Activated T-helper 17 cell treated with anti-CD3 and anti-CD28 coated beads, Interleukin-2, amount 50 U/mL, for 72 hours (primary cell): ENCODE data around the gene ATP1A4. TPM values are rescaled to one million over a fixed set of nuclear protein-coding genes. Genes with fewer than 3 reads are reported as not detected.

Experiments
- ATAC-seq: fragments of 150-1000 bp; cut with Tn5 transposase; replicated peaks from 2 replicates; pipeline ENCODE4 v1.10.0; 2021; ENCODE audit warnings: mild to moderate bottlenecking, moderate library complexity
- H3K27ac Mint-ChIP-seq: one replicate; pipeline ENCODE4 v1.8.0; 2022; ENCODE audit warnings: mixed read lengths
- H3K27me3 Mint-ChIP-seq: one replicate; pipeline ENCODE4 v1.8.0; 2022; ENCODE audit warnings: mixed read lengths
- H3K36me3 Mint-ChIP-seq: one replicate; pipeline ENCODE4 v1.8.0; 2022; ENCODE audit warnings: low read depth, mild to moderate bottlenecking, mixed read lengths
- H3K4me1 Mint-ChIP-seq: one replicate; pipeline ENCODE4 v1.8.0; 2022; ENCODE audit warnings: mixed read lengths
- H3K4me3 Mint-ChIP-seq: one replicate; pipeline ENCODE4 v1.8.0; 2022; ENCODE audit warnings: mild to moderate bottlenecking, mixed read lengths
- H3K9me3 Mint-ChIP-seq: one replicate; pipeline ENCODE4 v1.8.0; 2022; ENCODE audit warnings: mixed read lengths
- total RNA-seq, 2 donors: library from RNA; stranded (reverse); gene quantifications; one replicate each; pipeline ENCODE4 v1.2.3, GENCODE V29; 2022

ATP1A4 gene
- total RNA-seq, 2 donors from 2014 or later: 0.48 TPM; not detected in 1

DNA sequence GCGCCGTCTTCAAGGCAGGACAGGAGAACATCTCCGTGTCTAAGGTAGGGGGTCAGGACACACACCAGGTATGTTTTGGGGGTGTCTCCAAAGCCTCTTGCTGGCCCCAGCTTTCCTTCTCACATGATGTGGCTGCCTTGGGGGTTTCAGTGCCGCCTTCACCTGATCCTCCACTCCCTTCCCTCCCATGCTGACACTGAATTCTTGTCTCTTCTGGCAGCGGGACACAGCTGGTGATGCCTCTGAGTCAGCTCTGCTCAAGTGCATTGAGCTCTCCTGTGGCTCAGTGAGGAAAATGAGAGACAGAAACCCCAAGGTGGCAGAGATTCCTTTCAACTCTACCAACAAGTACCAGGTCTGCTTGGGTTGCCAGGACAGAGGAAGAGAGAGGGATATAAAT lies 22.4 kb upstream of the ATP1A4 start:
- H3K4me1 Mint-ChIP-seq: no peaks in the 10 kb centered on the region
- no peak overlapping the region for H3K4me3 Mint-ChIP-seq
- no peaks in the 10 kb centered on the region for H3K9me3 Mint-ChIP-seq
- peaks cover 26% of the 10 kb centered on the region for H3K27me3 Mint-ChIP-seq
- no peaks in the 10 kb centered on the region for H3K36me3 Mint-ChIP-seq
- H3K27ac Mint-ChIP-seq: no peak overlapping the region
- ATAC-seq: no peak

DNA sequence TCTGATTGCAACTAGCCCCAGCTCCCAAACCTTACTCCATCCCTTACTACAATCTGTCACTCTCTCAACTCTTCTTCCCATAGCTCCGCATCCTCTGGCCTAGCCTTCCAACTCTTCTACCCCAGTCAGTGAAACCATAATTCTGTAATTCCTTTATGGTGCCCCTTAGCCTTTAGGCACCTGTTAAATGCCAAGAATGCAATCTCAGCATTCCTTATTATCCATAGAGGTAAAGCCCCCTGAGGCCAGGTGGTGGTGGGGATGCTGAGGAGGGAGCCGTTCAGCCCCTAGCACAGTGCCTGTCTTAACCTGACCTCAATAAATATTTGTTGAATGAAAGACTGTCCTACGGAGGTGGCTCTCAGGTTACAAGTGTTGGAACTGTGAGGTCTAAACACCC lies 21.8 kb upstream of the ATP1A4 start:
- Mint-ChIP-seq H3K27ac (no peak overlapping the region), H3K27me3 (peaks cover 26% of the 10 kb centered on the region), H3K4me1 (no peaks in the 10 kb centered on the region), H3K9me3 (no peaks in the 10 kb centered on the region), H3K36me3 (no peaks in the 10 kb centered on the region), H3K4me3 (no peak overlapping the region)
- ATAC-seq: no peak

- Mint-ChIP-seq H3K27me3 (peaks cover 26% of the 10 kb centered on the region), H3K9me3 (no peaks in the 10 kb centered on the region), H3K27ac (no peak overlapping the region), H3K4me1 (no peaks in the 10 kb centered on the region), H3K4me3 (no peak overlapping the region), H3K36me3 (no peaks in the 10 kb centered on the region)
- ATAC-seq: no peak
Measured at GRCh38 chr1:160129966-160130365, 21.4 kb upstream of the ATP1A4 start.

DNA sequence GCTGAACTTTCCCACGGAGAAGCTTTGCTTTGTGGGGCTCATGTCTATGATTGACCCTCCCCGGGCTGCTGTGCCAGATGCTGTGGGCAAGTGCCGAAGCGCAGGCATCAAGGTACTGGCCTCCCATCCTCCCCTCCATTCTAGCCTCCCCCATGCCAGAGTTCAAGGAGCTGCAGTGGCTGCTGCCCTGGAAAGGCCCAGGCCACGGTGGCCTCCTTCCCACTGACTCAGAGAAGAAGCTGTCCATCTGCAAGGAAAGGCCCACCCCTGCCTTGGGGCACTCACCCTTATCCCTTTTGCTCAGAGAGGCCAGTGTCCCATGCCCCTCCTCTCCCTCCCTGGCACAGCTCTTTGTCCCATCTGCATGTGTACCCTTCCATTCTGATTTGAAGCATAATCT lies 20.9 kb upstream of the ATP1A4 start:
- no peak overlapping the region for H3K27ac Mint-ChIP-seq
- peaks cover 26% of the 10 kb centered on the region for H3K27me3 Mint-ChIP-seq
- no peaks in the 10 kb centered on the region for H3K9me3 Mint-ChIP-seq
- no peak for ATAC-seq
- H3K4me1 Mint-ChIP-seq: no peaks in the 10 kb centered on the region
- no peak overlapping the region for H3K4me3 Mint-ChIP-seq
- H3K36me3 Mint-ChIP-seq: no peaks in the 10 kb centered on the region

DNA sequence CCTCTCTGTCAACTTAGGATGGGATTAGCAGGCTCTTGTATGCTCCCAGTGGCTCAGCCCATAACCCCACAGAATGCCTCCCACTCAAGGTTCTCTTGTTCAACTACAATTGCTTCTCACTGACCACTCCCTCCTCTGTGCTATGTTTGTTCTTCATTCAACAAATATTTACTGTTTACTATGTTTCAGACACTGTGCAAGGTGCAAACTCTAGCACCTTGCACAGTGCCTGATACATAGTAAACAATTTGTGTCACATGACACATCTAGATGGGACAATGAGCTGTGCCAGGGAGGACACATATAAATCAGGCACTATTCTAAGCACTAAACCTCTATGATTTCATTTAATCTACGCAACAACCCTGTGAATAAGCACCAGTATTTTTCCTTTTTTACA lies 20.5 kb upstream of the ATP1A4 start:
- Mint-ChIP-seq H3K4me1 (no peaks in the 10 kb centered on the region), H3K4me3 (no peak overlapping the region), H3K27me3 (peaks cover 26% of the 10 kb centered on the region), H3K27ac (no peak overlapping the region), H3K9me3 (no peaks in the 10 kb centered on the region), H3K36me3 (no peaks in the 10 kb centered on the region)
- no peak for ATAC-seq

GRCh38 chr1:160131803-160132565 lies 19.4 kb upstream of the ATP1A4 start:
- no peaks in the 10 kb centered on the region for H3K9me3 Mint-ChIP-seq
- H3K27me3 Mint-ChIP-seq: peaks cover 26% of the 10 kb centered on the region
- no peaks in the 10 kb centered on the region for H3K4me1 Mint-ChIP-seq
- no peak for ATAC-seq
- no peak overlapping the region for H3K27ac Mint-ChIP-seq
- no peak overlapping the region for H3K4me3 Mint-ChIP-seq
- no peaks in the 10 kb centered on the region for H3K36me3 Mint-ChIP-seq

GRCh38 chr1:160133990-160134770 lies 17.2 kb upstream of the ATP1A4 start:
- no peak overlapping the region for H3K27ac Mint-ChIP-seq
- no peak for ATAC-seq
- H3K4me3 Mint-ChIP-seq: no peak overlapping the region
- no peaks in the 10 kb centered on the region for H3K4me1 Mint-ChIP-seq
- no peaks in the 10 kb centered on the region for H3K9me3 Mint-ChIP-seq
- peaks cover 21% of the 10 kb centered on the region for H3K27me3 Mint-ChIP-seq
- H3K36me3 Mint-ChIP-seq: no peaks in the 10 kb centered on the region

DNA sequence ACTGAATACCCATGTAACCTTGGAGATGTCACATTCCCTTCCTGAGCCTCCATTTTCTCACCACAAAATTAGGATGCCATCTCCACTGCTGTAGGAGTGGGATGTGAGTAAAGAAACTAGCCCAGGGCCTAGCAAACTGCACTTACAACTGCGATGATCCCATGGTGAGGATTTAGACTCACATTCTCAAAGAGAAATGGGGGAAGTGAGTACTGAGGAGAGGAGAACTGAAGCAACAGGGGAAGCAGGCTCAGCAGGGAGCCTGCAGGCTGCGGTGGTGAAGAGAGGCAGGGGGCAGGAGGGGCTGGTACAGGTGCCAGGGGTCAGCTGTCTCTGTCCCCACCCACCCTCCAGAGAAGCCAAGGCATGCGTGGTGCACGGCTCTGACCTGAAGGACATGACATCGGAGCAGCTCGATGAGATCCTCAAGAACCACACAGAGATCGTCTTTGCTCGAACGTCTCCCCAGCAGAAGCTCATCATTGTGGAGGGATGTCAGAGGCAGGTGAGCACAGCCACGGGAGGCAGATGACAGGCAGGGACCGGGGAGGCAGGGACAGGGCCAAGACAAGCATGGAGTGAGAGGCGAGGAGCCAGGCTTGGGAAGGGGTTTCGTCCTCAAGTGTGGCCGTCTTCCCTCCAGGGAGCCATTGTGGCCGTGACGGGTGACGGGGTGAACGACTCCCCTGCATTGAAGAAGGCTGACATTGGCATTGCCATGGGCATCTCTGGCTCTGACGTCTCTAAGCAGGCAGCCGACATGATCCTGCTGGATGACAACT lies 16.4 kb upstream of the ATP1A4 start:
- H3K36me3 Mint-ChIP-seq: no peaks in the 10 kb centered on the region
- ATAC-seq: no peak
- peaks cover 19% of the 10 kb centered on the region for H3K27me3 Mint-ChIP-seq
- no peak overlapping the region for H3K27ac Mint-ChIP-seq
- H3K4me1 Mint-ChIP-seq: no peaks in the 10 kb centered on the region
- H3K9me3 Mint-ChIP-seq: no peaks in the 10 kb centered on the region
- no peak overlapping the region for H3K4me3 Mint-ChIP-seq

- H3K4me3 Mint-ChIP-seq: no peak overlapping the region
- no peaks in the 10 kb centered on the region for H3K9me3 Mint-ChIP-seq
- ATAC-seq: no peak
- H3K4me1 Mint-ChIP-seq: no peaks in the 10 kb centered on the region
- H3K27me3 Mint-ChIP-seq: peaks cover 26% of the 10 kb centered on the region
- H3K27ac Mint-ChIP-seq: no peak overlapping the region
- H3K36me3 Mint-ChIP-seq: no peaks in the 10 kb centered on the region
Measured at GRCh38 chr1:160136121-160136925, 15.1 kb upstream of the ATP1A4 start.

DNA sequence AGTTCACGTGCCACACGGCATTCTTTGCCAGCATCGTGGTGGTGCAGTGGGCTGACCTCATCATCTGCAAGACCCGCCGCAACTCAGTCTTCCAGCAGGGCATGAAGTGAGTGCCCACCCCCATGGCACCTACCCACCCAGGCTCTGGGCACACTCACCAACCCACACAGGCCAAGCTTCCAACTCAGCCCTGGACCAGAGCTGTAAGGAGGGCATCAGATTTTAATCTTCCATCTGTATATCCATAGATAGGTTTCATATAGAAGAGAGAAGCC lies 14.5 kb upstream of the ATP1A4 start:
- H3K36me3 Mint-ChIP-seq: no peaks in the 10 kb centered on the region
- no peak overlapping the region for H3K4me3 Mint-ChIP-seq
- H3K9me3 Mint-ChIP-seq: no peaks in the 10 kb centered on the region
- peaks cover 28% of the 10 kb centered on the region for H3K27me3 Mint-ChIP-seq
- no peak for ATAC-seq
- H3K27ac Mint-ChIP-seq: no peak overlapping the region
- no peaks in the 10 kb centered on the region for H3K4me1 Mint-ChIP-seq

DNA sequence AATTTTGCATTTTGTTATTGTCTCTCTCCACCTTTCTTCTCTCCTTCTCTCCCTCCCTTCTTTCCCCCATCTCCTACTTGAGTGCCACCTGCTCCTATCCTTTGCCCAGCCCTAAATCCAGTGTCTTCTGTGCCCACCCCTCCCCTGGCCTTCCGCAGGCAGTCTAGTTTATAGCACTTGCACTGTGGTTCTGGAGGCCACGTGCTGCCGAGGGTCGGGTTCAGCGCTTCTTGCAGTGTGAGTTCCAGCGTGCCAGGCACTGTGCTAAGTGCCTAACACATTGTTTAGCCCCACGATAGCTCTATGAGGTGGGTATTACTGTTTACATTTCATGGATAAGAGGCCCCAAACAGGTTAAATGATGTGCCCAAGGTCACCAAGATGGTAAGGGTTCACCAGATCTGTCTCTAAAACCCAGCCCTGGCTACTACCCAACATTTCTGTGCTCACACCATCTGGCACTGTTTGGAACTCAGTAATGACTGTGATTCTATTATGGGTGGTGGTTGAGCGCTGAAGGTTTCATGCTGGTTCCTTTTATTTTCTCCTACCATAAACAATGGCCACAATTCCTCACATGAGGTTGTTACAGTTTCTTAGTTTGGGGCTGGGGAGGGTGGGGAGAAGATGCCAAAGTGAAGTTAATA lies 14.1 kb upstream of the ATP1A4 start:
- Mint-ChIP-seq H3K4me3 (no peak overlapping the region), H3K9me3 (no peaks in the 10 kb centered on the region), H3K4me1 (no peaks in the 10 kb centered on the region), H3K27me3 (peaks cover 28% of the 10 kb centered on the region), H3K27ac (no peak overlapping the region), H3K36me3 (no peaks in the 10 kb centered on the region)
- ATAC-seq: no peak

- Mint-ChIP-seq H3K4me1 (no peaks in the 10 kb centered on the region), H3K36me3 (no peaks in the 10 kb centered on the region), H3K27me3 (peaks cover 23% of the 10 kb centered on the region), H3K9me3 (no peaks in the 10 kb centered on the region), H3K27ac (no peak overlapping the region), H3K4me3 (no peak overlapping the region)
- ATAC-seq: no peak
Measured at GRCh38 chr1:160139840-160140239, 11.6 kb upstream of the ATP1A4 start.

DNA sequence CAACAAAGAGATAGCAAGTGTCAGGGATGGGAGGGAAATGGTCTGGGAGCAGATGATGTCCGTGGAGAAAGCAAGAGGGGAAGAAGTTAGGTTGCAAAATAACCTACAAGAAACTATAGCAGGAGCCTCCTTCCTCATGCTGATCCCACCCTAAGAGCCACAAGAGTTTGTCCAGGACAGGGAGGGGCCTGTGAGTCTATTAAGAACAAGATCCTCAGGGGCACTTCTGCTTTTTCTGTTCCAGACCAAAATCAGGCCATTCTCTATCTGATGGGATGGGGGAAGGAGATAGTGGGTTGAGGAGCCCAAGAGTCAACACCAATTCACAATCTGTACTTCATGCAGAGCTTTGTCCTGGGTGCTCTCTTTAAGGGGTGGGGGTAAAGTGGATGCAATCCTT lies 7.7 kb upstream of the ATP1A4 start:
- no peak for ATAC-seq
- Mint-ChIP-seq H3K9me3 (no peaks in the 10 kb centered on the region), H3K27ac (no peak overlapping the region), H3K27me3 (peaks cover 25% of the 10 kb centered on the region), H3K36me3 (no peaks in the 10 kb centered on the region), H3K4me3 (no peak overlapping the region), H3K4me1 (no peaks in the 10 kb centered on the region)

GRCh38 chr1:160144921-160145320 lies 6.5 kb upstream of the ATP1A4 start:
- no peak overlapping the region for H3K27ac Mint-ChIP-seq
- H3K27me3 Mint-ChIP-seq: peaks cover 22% of the 10 kb centered on the region
- ATAC-seq: no peak
- no peaks in the 10 kb centered on the region for H3K36me3 Mint-ChIP-seq
- H3K9me3 Mint-ChIP-seq: no peaks in the 10 kb centered on the region
- H3K4me1 Mint-ChIP-seq: no peaks in the 10 kb centered on the region
- no peak overlapping the region for H3K4me3 Mint-ChIP-seq
